H1 (cell line): ENCODE measurements around the gene BMPR1A.

Source experiments
- GABPA ChIP-seq: IDR thresholded peaks from 2 replicates; pipeline ENCODE4 v1.6.1; 2011; ENCODE audit warnings: mild to moderate bottlenecking, low read length, moderate library complexity, borderline replicate concordance; ENCODE audit not compliant: insufficient read depth
- JUN ChIP-seq: IDR thresholded peaks from 2 replicates; pipeline ENCODE4 v1.6.1; 2011; ENCODE audit warnings: low read depth, mild to moderate bottlenecking, improper control_type of control experiment, low read length
- RAD21 ChIP-seq, 2 experiments: IDR thresholded peaks in 1 of 2; conservative IDR thresholded peaks in 1 of 2; 2 replicates each; pipeline ENCODE4 v1.6.1; 2011; ENCODE audit warnings: low read depth in 2 of 2, low read length in 2 of 2, improper control_type of control experiment in 1 of 2, inconsistent platforms in 1 of 2, mild to moderate bottlenecking in 1 of 2, moderate library complexity in 1 of 2
- RBBP5 ChIP-seq: IDR thresholded peaks from 2 replicates; pipeline ENCODE4 v1.7.1; 2012; ENCODE audit warnings: low read depth, mild to moderate bottlenecking, inconsistent platforms, low read length, moderate library complexity, borderline replicate concordance
- RNF2 ChIP-seq: fragments of 200-900, 300-1000 bp; sonication (generic); IDR thresholded peaks from 2 replicates; pipeline ENCODE4 v1.7.1; 2016; ENCODE audit warnings: borderline replicate concordance, low read depth, mild to moderate bottlenecking, antibody characterized with exemption, low read length; ENCODE audit not compliant: poor library complexity, severe bottlenecking; ENCODE audit errors: missing control alignments
- RXRA ChIP-seq: IDR thresholded peaks from 2 replicates; pipeline ENCODE4 v1.6.1; 2011; ENCODE audit warnings: low read depth, mild to moderate bottlenecking, low read length, moderate library complexity; ENCODE audit not compliant: insufficient read depth
- SRF ChIP-seq: IDR thresholded peaks from 2 replicates; pipeline ENCODE4 v1.6.1; 2011; ENCODE audit warnings: mild to moderate bottlenecking, low read depth, low read length, moderate library complexity
- TF ChIP-seq, protein P1 (sequence below), 3 experiments: IDR thresholded peaks; 1 replicate in 2 of 3; 2 replicates in 1 of 3; pipeline versions ENCODE4 v1.5.1 to v1.6.1; 2011; ENCODE audit warnings: low read length in 3 of 3, mild to moderate bottlenecking in 3 of 3, inconsistent platforms in 2 of 3, low read depth in 1 of 3, moderate library complexity in 1 of 3; ENCODE audit not compliant: insufficient read depth in 1 of 3; ENCODE audit errors: control extremely low read depth in 1 of 3

DNA sequence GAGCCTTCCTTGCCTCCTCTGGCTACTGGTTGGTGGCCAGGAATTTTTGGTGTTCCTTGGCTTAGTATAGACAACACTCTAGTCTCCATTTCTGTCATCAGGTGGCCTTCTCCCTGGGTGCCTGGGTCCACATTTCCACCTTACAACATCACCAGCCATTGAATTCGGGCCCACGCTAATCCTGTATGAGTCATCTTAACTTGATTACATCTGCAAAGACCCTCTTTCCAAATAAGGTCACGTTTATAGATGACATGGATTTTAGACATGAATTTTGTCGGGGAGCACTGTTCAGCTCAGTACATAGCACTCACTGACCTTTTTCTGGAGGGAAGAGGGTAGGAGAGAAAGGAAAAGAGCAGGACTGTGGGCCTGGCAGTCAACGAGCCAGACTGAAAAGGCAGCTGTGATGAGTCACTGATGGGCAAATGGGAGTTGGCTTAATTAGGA lies 161.6 kb downstream of the BMPR1A start:
- TF ChIP-seq, protein P1, sequence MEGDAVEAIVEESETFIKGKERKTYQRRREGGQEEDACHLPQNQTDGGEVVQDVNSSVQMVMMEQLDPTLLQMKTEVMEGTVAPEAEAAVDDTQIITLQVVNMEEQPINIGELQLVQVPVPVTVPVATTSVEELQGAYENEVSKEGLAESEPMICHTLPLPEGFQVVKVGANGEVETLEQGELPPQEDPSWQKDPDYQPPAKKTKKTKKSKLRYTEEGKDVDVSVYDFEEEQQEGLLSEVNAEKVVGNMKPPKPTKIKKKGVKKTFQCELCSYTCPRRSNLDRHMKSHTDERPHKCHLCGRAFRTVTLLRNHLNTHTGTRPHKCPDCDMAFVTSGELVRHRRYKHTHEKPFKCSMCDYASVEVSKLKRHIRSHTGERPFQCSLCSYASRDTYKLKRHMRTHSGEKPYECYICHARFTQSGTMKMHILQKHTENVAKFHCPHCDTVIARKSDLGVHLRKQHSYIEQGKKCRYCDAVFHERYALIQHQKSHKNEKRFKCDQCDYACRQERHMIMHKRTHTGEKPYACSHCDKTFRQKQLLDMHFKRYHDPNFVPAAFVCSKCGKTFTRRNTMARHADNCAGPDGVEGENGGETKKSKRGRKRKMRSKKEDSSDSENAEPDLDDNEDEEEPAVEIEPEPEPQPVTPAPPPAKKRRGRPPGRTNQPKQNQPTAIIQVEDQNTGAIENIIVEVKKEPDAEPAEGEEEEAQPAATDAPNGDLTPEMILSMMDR (IDR thresholded peaks at IDR 0.05; ENCODE audit: control extremely low read depth in 1 of 3, insufficient read depth in 1 of 3, low read depth in 1 of 3, low read length in 3 of 3) = no peak
- no peak for TF ChIP-seq RXRA
- no peak for TF ChIP-seq JUN
- no peak for TF ChIP-seq GABPA
- no peak for TF ChIP-seq RBBP5
- no peak for TF ChIP-seq SRF
- no peak for TF ChIP-seq RNF2
- TF ChIP-seq RAD21 (IDR thresholded peaks at IDR 0.05 in 1 of 2, conservative IDR thresholded peaks at IDR 0.05 in 1 of 2; ENCODE audit: low read depth in 2 of 2, low read length in 2 of 2) = no peak
